MM.1S (cell line): ENCODE results near the gene PTPRF.

Experiments used
- DNase-seq: peaks from one replicate; pipeline ENCODE4 v3.0.0-alpha.2; 2015
- H2AFZ ChIP-seq: fragments of 300-600 bp; sonication (generic); 2 replicates; pipeline ENCODE4 v1.6.0; 2016; ENCODE audit warnings: antibody characterized with exemption, low read length
- H3F3A ChIP-seq: fragments of 300-600 bp; sonication (generic); 2 replicates; pipeline ENCODE4 v1.6.1; 2016; ENCODE audit warnings: mild to moderate bottlenecking, antibody characterized with exemption, low read length, moderate library complexity, mixed read lengths; ENCODE audit not compliant: insufficient read depth
- H3K27ac ChIP-seq: fragments of 300-600 bp; sonication (generic); 2 replicates; pipeline ENCODE4 v1.5.1; 2016; ENCODE audit warnings: mild to moderate bottlenecking, low read length
- H3K27me3 ChIP-seq: fragments of 300-600 bp; sonication (generic); replicated peaks from 2 replicates; pipeline ENCODE4 v1.6.0; 2016; ENCODE audit warnings: low read length; ENCODE audit not compliant: insufficient read depth
- H3K36me3 ChIP-seq: fragments of 300-600 bp; sonication (generic); replicated peaks from 2 replicates; pipeline ENCODE4 v1.6.1; 2016; ENCODE audit warnings: mild to moderate bottlenecking, low read length, mixed read lengths; ENCODE audit not compliant: insufficient read depth
- H3K4me1 ChIP-seq: fragments of 300-600 bp; sonication (generic); 2 replicates; pipeline ENCODE4 v1.6.1; 2016; ENCODE audit warnings: low read length, mixed read lengths
- H3K4me2 ChIP-seq: fragments of 300-600 bp; sonication (generic); 2 replicates; pipeline ENCODE4 v1.6.0; 2016; ENCODE audit warnings: low read depth, low read length
- H3K4me3 ChIP-seq: fragments of 300-600 bp; sonication (generic); 2 replicates; pipeline ENCODE4 v1.5.1; 2016; ENCODE audit warnings: low read length, mixed read lengths
- H3K79me2 ChIP-seq: fragments of 300-600 bp; sonication (generic); 2 replicates; pipeline ENCODE4 v1.6.1; 2016; ENCODE audit warnings: mixed run types, low read length, mixed read lengths
- H3K9ac ChIP-seq: fragments of 300-600 bp; sonication (generic); 2 replicates; pipeline ENCODE4 v1.6.1; 2016; ENCODE audit warnings: low read length, mixed read lengths
- H3K9me2 ChIP-seq: fragments of 300-600 bp; sonication (generic); replicated peaks from 2 replicates; pipeline ENCODE4 v1.6.1; 2016; ENCODE audit warnings: mild to moderate bottlenecking, low read length, mixed read lengths; ENCODE audit not compliant: insufficient read depth
- H3K9me3 ChIP-seq: fragments of 300-600 bp; sonication (generic); replicated peaks from 2 replicates; pipeline ENCODE4 v1.6.1; 2016; ENCODE audit warnings: mild to moderate bottlenecking, low read length, mixed read lengths; ENCODE audit not compliant: insufficient read depth
- H4K20me1 ChIP-seq: fragments of 300-600 bp; sonication (generic); 2 replicates; pipeline ENCODE4 v1.6.1; 2016; ENCODE audit warnings: mild to moderate bottlenecking, low read length, moderate library complexity, mixed read lengths; ENCODE audit not compliant: insufficient read depth
- CTCF ChIP-seq: fragments of 300-600 bp; sonication (generic); IDR thresholded peaks from 2 replicates; pipeline ENCODE4 v1.5.1; 2016; ENCODE audit warnings: antibody characterized with exemption, low read length, mixed read lengths
- EZH2 ChIP-seq: fragments of 300-600 bp; sonication (generic); optimal IDR thresholded peaks from 2 replicates; pipeline ENCODE3; 2017; ENCODE audit warnings: low read depth, mild to moderate bottlenecking, antibody characterized with exemption, low read length, mixed read lengths
- EZH2phosphoT487 ChIP-seq: fragments of 300-600 bp; sonication (generic); IDR thresholded peaks from 2 replicates; pipeline ENCODE4 v1.6.1; 2018; ENCODE audit warnings: antibody characterized with exemption, low read length

Gene PTPRF

GRCh38 chr1:43648221-43648847, 117.7 kb downstream of the PTPRF start:
- peaks cover 30% of the 10 kb centered on the region for H3K79me2 ChIP-seq
- peaks cover 10% of the 10 kb centered on the region for H3K4me1 ChIP-seq
- no peaks in the 10 kb centered on the region for H3K9me2 ChIP-seq
- no peak overlapping the region; the same call in 1 of the 2 replicates for H3K4me2 ChIP-seq
- no peak for DNase-seq
- peaks cover 21% of the 10 kb centered on the region for H3F3A ChIP-seq
- H3K9ac ChIP-seq = no peak overlapping the region
- no peaks in the 10 kb centered on the region for H3K36me3 ChIP-seq
- no peaks in the 10 kb centered on the region for H3K9me3 ChIP-seq
- H4K20me1 ChIP-seq = no peaks in the 10 kb centered on the region
- no peak overlapping the region for H3K27ac ChIP-seq
- TF ChIP-seq EZH2 = no peak
- TF ChIP-seq CTCF = no peak
- TF ChIP-seq EZH2phosphoT487 = no peak
- no peak overlapping the region for H3K4me3 ChIP-seq
- no peak overlapping the region for H2AFZ ChIP-seq
- 0 out of 2 replicates have a peak, but pooled peaks cover 4% of the 10 kb centered on the region for H3K27me3 ChIP-seq

GRCh38 chr1:43648876-43649477, 118.3 kb downstream of the PTPRF start:
- no peak for TF ChIP-seq CTCF
- no peak for TF ChIP-seq EZH2
- no peak for TF ChIP-seq EZH2phosphoT487
- H2AFZ ChIP-seq = peak overlapping the region; percentile 95
- H3K27me3 ChIP-seq = 0 out of 2 replicates have a peak, but pooled peaks cover 4% of the 10 kb centered on the region
- H3F3A ChIP-seq = peaks cover 21% of the 10 kb centered on the region
- no peaks in the 10 kb centered on the region for H4K20me1 ChIP-seq
- peak overlapping the region; percentile 71 for H3K4me2 ChIP-seq
- peaks cover 10% of the 10 kb centered on the region for H3K4me1 ChIP-seq
- peak overlapping the region; percentile 53; the same call in 1 of the 2 replicates for H3K27ac ChIP-seq
- peak overlapping the region; percentile 98 for H3K4me3 ChIP-seq
- H3K9me3 ChIP-seq = no peaks in the 10 kb centered on the region
- DNase-seq = no peak
- H3K9me2 ChIP-seq = no peaks in the 10 kb centered on the region
- peaks cover 36% of the 10 kb centered on the region for H3K79me2 ChIP-seq
- H3K9ac ChIP-seq = peak overlapping the region; percentile 75
- H3K36me3 ChIP-seq = peaks cover 4% of the 10 kb centered on the region; the same call in 1 of the 2 replicates

GRCh38 chr1:43650310-43651085, 119.8 kb downstream of the PTPRF start:
- H3K79me2 ChIP-seq = peaks cover 47% of the 10 kb centered on the region
- H2AFZ ChIP-seq = peak overlapping the region; percentile 55
- H3K27ac ChIP-seq = peak overlapping the region; percentile 55; the same call in 1 of the 2 replicates
- peaks cover 1% of the 10 kb centered on the region for H3K4me1 ChIP-seq
- peak overlapping the region; percentile 89 for H3K4me2 ChIP-seq
- H3K36me3 ChIP-seq = peaks cover 7% of the 10 kb centered on the region; the same call in 1 of the 2 replicates
- no peaks in the 10 kb centered on the region for H4K20me1 ChIP-seq
- H3K4me3 ChIP-seq = peak overlapping the region; percentile 98
- DNase-seq = peak; percentile 98
- no peaks in the 10 kb centered on the region for H3K9me3 ChIP-seq
- peak overlapping the region; percentile 85 for H3K9ac ChIP-seq
- TF ChIP-seq EZH2phosphoT487 = no peak
- no peak for TF ChIP-seq CTCF
- no peak for TF ChIP-seq EZH2
- peaks cover 17% of the 10 kb centered on the region for H3F3A ChIP-seq
- H3K9me2 ChIP-seq = no peaks in the 10 kb centered on the region
- 0 out of 2 replicates have a peak, but pooled peaks cover 4% of the 10 kb centered on the region for H3K27me3 ChIP-seq
